Skeletal muscle tissue (tissue), 4 donors: ENCODE data around the gene RABIF. TPM values are rescaled to one million over a fixed set of nuclear protein-coding genes. Genes with fewer than 3 reads are reported as not detected.

Source experiments
- H3K27ac ChIP-seq: one replicate; pipeline ENCODE4 v1.7.0; 2013; ENCODE audit warnings: mild to moderate bottlenecking, low read depth, low read length, inconsistent platforms
- H3K27me3 ChIP-seq, 3 donors: one replicate each; pipeline ENCODE4 v1.7.0; 2013; ENCODE audit warnings: low read length in 3 of 3; ENCODE audit not compliant: control insufficient read depth in 3 of 3, insufficient read depth in 3 of 3
- H3K36me3 ChIP-seq, 3 donors: one replicate each; pipeline ENCODE4 v1.7.0; 2013; ENCODE audit warnings: low read length in 3 of 3; ENCODE audit not compliant: control insufficient read depth in 3 of 3, insufficient read depth in 3 of 3
- H3K4me1 ChIP-seq, 3 donors: one replicate each; pipeline ENCODE4 v1.7.0; 2013; ENCODE audit warnings: low read length in 3 of 3, mild to moderate bottlenecking in 3 of 3; ENCODE audit not compliant: control insufficient read depth in 3 of 3, insufficient read depth in 3 of 3
- H3K4me3 ChIP-seq, 3 donors: one replicate each; pipeline ENCODE4 v1.7.0; 2013; ENCODE audit warnings: low read length in 3 of 3
- H3K9ac ChIP-seq, 3 donors: one replicate each; pipeline ENCODE4 v1.7.0; 2013; ENCODE audit warnings: low read length in 3 of 3, mild to moderate bottlenecking in 3 of 3, moderate library complexity in 2 of 3, low read depth in 1 of 3
- H3K9me3 ChIP-seq, 3 donors: one replicate each; pipeline ENCODE4 v1.7.0; 2013; ENCODE audit warnings: low read length in 3 of 3; ENCODE audit not compliant: control insufficient read depth in 3 of 3
- total RNA-seq: library from RNA; depleted of rRNA; stranded (reverse); fragments of >200 nt; gene quantifications from one replicate; pipeline ENCODE4 v1.2.3, GENCODE V29; 2014
- donor health status: Osteomylitis.

RABIF gene
- total RNA-seq, 1 donor from 2014 or later, result 6.8 TPM

DNA sequence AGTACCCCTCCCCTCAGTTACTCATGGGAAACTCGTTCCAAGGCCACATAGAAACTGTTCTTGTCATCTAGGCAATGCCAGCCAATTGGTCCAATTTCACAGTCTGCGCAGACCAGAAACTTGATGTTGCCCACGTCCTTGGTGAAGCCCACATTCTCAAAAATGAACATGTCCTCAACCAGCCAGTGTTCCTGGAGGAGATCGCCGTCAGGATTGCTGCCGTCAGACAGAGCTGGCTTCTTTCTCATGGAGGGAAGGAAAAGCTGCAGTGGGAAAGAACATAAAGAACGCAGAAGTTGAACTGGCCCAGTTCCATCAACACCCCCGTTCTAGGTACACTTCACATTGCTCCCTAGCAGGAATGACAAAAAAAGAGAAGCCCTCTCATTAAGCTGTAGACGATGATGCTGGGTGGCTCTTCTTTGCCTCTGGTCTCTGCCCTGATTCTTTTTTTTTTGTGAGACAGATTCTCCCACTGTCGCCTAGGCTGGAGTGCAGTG, 7.9 kb downstream of the RABIF start:
- H3K36me3 ChIP-seq, result peaks cover 0 to 24% (median 15%) of the 10 kb centered on the region in 3 donors
- H3K9ac ChIP-seq, result no peak overlapping the region
- H3K9me3 ChIP-seq, result no peaks in the 10 kb centered on the region
- H3K27ac ChIP-seq, result no peak overlapping the region
- H3K4me1 ChIP-seq, result no peaks in the 10 kb centered on the region
- H3K27me3 ChIP-seq, result no peaks in the 10 kb centered on the region
- H3K4me3 ChIP-seq, result no peak overlapping the region

DNA sequence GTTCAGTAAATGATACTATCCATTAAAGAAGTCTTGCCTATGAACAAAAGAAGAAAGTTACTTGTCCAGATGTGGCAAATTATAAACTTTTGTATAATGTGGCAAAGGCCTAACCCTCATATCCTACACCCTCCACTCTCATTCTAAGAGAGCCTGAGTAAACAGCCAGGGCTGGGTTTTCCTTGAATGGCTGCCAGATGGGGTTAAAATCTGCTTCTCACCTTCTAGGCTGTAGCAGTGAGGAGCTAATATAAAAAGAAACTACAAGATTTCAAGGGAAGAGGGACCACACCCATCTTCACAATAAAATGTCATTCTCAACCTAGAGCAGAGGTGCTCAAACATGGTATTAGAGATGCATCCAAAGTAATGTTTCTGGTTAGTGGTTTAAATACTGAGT, 8.9 kb downstream of the RABIF start:
- Histone ChIP-seq H3K9me3 (no peaks in the 10 kb centered on the region), H3K36me3 (peaks cover 0 to 24% (median 15%) of the 10 kb centered on the region in 3 donors), H3K4me3 (no peak overlapping the region), H3K4me1 (no peaks in the 10 kb centered on the region), H3K9ac (no peak overlapping the region), H3K27ac (no peak overlapping the region), H3K27me3 (no peaks in the 10 kb centered on the region)

DNA sequence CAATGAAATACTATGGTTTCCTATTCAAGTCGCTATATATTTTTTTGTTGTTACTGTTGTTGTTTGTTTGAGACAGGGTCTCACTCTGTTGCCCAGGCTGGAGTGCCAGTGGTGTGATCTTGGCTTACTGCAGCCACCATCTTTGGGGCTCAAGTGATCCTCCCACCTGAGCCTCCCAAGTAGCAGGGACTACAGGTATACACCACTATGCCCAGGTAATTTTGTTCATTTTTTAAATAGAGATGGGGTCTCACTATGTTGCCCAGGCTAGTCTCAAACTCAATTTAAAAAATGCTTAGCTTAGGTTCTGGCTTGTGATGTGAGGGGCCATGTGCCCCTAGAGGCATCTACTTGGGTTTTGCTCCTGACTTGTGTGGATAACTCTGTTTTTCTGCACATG, 9.8 kb downstream of the RABIF start:
- Histone ChIP-seq H3K36me3 (peaks cover 0 to 21% (median 15%) of the 10 kb centered on the region in 3 donors), H3K27me3 (no peaks in the 10 kb centered on the region), H3K4me1 (no peaks in the 10 kb centered on the region), H3K27ac (no peak overlapping the region), H3K9me3 (no peaks in the 10 kb centered on the region), H3K9ac (no peak overlapping the region), H3K4me3 (no peak overlapping the region)

DNA sequence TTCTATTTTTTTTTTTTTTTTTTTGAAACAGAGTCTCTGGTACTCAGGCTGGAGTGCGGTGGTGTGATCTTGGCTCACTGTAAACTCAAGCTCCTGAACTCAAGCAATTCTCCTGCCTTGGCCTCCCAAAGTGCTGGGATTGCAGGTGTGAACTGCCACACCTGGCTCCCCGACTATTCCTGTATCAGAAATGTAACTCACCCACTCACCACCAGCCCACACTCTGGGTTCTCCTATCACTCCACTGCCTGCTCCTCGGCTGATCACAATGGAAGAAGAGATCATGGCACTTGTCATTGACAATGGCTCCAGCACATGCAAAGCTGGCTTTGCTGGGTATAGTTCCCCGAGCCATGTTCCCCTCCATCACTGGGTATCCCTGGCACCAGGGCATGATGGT, 15.9 kb downstream of the RABIF start:
- Histone ChIP-seq H3K9ac (no peak overlapping the region), H3K27ac (no peak overlapping the region), H3K9me3 (no peaks in the 10 kb centered on the region), H3K36me3 (no peaks in the 10 kb centered on the region), H3K27me3 (peaks cover 0 to 4% (median 0%) of the 10 kb centered on the region in 3 donors), H3K4me3 (no peak overlapping the region), H3K4me1 (no peaks in the 10 kb centered on the region)

DNA sequence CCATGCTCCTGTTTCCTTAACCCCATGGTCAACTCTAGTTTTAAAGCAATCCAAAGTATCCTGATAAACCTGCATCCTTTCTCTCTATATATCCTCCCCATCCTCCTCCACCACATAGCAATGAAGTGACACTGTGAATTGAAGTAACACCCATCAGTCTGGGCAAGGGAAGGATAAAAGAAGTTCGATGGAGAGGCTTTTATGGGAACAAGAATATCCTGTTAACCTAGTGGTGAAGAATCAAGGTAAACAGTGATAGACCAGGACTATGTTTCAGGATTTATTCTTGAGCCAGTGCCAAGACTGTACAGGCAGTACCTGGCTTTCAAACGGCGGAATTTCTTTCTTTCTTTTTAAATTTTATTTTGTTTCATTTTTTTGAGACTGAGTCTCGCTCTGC, 17.6 kb downstream of the RABIF start:
- Histone ChIP-seq H3K36me3 (no peaks in the 10 kb centered on the region), H3K27me3 (peaks cover 0 to 7% (median 1%) of the 10 kb centered on the region in 3 donors), H3K9ac (no peak overlapping the region), H3K4me3 (no peak overlapping the region), H3K27ac (no peak overlapping the region), H3K4me1 (no peaks in the 10 kb centered on the region), H3K9me3 (no peaks in the 10 kb centered on the region)

DNA sequence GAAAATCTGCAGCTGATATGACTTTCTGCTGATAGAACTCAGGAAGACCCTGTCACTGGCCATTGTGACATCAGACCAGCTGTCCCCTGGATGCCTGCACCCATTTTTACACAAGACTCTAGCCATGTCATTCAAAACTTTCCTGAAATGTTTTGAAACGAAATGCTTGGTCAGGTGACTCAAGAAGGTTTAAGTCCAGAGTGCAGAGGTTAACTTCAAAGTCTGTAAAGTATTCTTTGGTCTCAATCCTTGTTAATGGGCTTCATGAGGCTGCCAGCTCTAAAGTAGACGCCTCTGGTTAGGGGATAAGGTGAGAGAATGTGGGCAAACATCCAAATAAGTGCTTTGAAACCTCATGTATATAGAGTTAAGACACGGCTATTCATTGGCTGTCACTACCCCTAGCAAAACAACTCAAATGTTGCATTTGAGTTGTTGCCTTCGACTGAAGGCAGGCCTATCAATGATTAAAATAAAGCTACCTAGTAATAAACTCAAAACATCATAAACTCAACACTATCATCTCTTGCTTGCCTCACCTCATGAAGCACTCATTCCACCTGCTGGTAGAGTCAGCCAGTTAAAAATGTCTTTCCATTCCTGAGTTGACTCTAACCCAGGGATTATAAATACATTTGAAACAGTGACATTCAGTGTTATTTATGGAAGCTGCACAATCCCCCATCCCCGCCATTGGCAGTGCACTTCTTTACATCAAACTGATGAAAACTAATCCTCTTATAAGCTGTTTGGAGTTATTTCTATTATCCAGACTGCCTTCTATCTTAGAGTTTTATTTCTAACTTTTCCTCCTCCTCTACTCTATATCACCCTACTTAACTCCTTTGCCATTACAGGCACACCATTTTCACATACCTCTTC, 26.0 kb downstream of the RABIF start:
- H3K27ac ChIP-seq, result no peak overlapping the region
- no peak overlapping the region for H3K4me3 ChIP-seq
- H3K36me3 ChIP-seq, result no peaks in the 10 kb centered on the region
- no peak overlapping the region for H3K9ac ChIP-seq
- H3K9me3 ChIP-seq, result no peaks in the 10 kb centered on the region
- peaks cover 13 to 15% (median 13%) of the 10 kb centered on the region in 3 donors for H3K4me1 ChIP-seq
- H3K27me3 ChIP-seq, result peaks cover 0 to 11% (median 3%) of the 10 kb centered on the region in 3 donors

DNA sequence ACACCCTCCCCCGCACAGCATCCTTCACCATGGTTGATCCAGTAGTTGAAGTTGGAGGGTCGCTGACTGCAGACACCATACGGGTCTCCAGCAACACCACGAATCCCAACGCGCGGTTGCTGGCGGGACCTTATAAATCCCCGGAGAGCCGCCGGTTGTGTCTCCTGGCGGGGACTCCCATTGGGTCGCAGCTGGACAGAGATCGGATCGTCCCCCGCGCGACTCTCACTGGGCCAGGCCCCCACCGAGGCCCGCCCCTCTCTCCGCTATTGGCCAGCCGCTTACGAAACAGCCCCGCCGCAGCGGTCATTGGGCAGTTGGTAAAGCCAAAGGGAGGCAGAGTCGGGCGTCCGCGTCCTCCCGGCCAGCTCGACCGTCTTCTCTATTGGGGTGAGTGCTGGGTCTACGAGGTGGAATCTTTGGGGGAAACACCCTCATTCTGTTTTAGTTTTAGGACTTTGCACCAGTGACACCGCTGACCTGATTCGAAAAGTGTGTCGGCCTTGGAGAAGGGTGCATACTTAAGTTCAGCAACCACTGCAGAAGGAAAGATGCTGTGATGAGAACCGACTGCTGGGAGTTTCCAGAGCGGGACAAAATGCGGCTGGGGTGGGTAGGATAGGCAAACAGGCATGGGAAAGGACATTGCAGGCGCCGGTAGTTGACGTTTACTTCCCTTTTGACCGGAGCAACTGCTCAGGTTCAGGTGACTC, 27.4 kb downstream of the RABIF start:
- H3K9ac ChIP-seq, result peak overlapping the region in 1 of 3 donors; percentile 68
- peaks cover 0 to 11% (median 0%) of the 10 kb centered on the region in 3 donors for H3K27me3 ChIP-seq
- no peak overlapping the region for H3K27ac ChIP-seq
- H3K4me3 ChIP-seq, result peak overlapping the region; percentile 69 to 82 (median 73)
- no peaks in the 10 kb centered on the region for H3K9me3 ChIP-seq
- H3K36me3 ChIP-seq, result no peaks in the 10 kb centered on the region
- peaks cover 13 to 15% (median 13%) of the 10 kb centered on the region in 3 donors for H3K4me1 ChIP-seq

DNA sequence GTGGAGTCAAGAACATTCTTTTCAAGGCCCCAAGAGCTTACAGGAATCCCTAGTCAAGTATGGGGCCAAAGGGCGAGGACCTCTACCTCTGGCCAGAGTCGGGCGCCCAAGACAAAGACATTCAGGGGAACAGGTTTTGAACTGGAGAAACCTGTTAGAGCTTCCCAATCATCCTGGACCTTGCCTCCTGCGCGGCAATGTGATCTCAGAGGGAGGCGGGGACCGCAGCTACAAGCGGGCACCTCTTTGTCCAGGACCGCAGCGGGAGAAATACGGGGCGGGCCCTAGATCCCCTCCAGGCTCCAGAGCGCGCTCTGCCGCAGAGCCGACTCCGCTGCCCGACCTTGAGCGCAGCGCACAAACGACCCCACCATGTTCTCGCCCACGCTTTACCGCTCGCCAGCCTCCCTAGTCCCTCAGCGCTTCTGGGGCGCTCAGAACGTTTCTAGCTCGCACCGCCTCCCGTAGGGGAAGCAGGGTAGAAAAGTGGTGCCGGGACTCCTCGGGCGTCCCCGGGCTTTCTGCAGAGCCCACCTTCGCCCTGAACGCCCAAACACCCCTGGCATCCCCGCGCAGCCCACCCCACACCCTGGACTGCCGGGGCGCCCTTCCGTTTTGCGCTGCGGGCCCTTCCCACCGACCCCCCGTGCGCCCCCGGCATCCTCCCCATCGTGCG, 28.1 kb downstream of the RABIF start:
- H3K9me3 ChIP-seq, result no peaks in the 10 kb centered on the region
- peak overlapping the region; percentile 32 to 75 (median 55) for H3K9ac ChIP-seq
- no peaks in the 10 kb centered on the region for H3K36me3 ChIP-seq
- no peak overlapping the region for H3K27ac ChIP-seq
- peak overlapping the region; percentile 69 to 82 (median 73) for H3K4me3 ChIP-seq
- peaks cover 0 to 5% (median 0%) of the 10 kb centered on the region in 3 donors for H3K27me3 ChIP-seq
- peaks cover 13 to 15% (median 13%) of the 10 kb centered on the region in 3 donors for H3K4me1 ChIP-seq

DNA sequence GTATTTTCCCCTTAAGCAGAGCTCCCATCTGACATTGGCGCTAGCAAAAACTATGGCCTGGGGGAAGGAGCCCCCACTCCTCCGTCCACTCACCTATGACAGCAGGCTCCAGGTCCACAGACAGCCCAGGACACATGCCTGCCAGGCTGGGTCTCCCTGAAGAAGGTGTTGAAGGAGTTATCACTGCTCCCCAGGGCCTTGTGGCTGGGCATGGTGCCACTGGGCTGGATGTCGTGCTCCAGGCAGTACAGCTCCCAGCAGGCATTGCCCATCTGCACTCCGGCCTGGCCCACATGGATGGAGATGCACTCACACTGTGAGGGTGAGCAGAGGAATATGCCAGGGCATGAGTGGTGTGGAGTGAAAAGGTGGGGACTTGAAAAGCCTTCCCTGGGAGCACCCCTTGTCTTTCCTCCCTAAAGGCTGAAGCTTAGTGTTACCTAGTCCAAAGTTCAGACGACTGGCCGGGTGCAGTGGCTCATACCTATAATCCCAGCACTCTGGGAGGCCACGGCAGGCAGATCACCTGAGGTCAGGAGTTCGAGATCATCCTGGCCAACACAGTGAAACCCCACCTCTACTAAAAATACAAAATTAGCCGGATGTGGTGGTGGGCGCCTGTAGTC, 30.0 kb downstream of the RABIF start:
- Histone ChIP-seq H3K27ac (peak overlapping the region; percentile 11), H3K36me3 (no peaks in the 10 kb centered on the region), H3K4me1 (peaks cover 13 to 15% (median 13%) of the 10 kb centered on the region in 3 donors), H3K4me3 (no peak overlapping the region), H3K9ac (no peak overlapping the region), H3K27me3 (no peaks in the 10 kb centered on the region), H3K9me3 (no peaks in the 10 kb centered on the region)
